IPS-18a (cell line): ENCODE results near the gene THAP2.

Source experiments
- H3K27ac ChIP-seq: one replicate; pipeline ENCODE4 v1.5.1; 2013; ENCODE audit warnings: low read length
- H3K27me3 ChIP-seq: one replicate; pipeline ENCODE4 v1.6.1; 2013; ENCODE audit warnings: mild to moderate bottlenecking, low read length; ENCODE audit not compliant: control insufficient read depth, insufficient read depth
- H3K36me3 ChIP-seq: one replicate; pipeline ENCODE4 v1.6.1; 2013; ENCODE audit warnings: low read depth, low read length; ENCODE audit not compliant: control insufficient read depth
- H3K4me1 ChIP-seq: one replicate; pipeline ENCODE4 v1.6.1; 2013; ENCODE audit warnings: low read depth, low read length; ENCODE audit not compliant: control insufficient read depth
- H3K4me3 ChIP-seq: one replicate; pipeline ENCODE4 v1.5.1; 2013; ENCODE audit warnings: low read length
- H3K9ac ChIP-seq: one replicate; pipeline ENCODE4 v1.6.1; 2013; ENCODE audit warnings: mild to moderate bottlenecking, low read length, moderate library complexity
- H3K9me3 ChIP-seq: one replicate; pipeline ENCODE4 v1.6.1; 2013; ENCODE audit warnings: low read depth, low read length; ENCODE audit not compliant: control insufficient read depth

Gene THAP2

DNA sequence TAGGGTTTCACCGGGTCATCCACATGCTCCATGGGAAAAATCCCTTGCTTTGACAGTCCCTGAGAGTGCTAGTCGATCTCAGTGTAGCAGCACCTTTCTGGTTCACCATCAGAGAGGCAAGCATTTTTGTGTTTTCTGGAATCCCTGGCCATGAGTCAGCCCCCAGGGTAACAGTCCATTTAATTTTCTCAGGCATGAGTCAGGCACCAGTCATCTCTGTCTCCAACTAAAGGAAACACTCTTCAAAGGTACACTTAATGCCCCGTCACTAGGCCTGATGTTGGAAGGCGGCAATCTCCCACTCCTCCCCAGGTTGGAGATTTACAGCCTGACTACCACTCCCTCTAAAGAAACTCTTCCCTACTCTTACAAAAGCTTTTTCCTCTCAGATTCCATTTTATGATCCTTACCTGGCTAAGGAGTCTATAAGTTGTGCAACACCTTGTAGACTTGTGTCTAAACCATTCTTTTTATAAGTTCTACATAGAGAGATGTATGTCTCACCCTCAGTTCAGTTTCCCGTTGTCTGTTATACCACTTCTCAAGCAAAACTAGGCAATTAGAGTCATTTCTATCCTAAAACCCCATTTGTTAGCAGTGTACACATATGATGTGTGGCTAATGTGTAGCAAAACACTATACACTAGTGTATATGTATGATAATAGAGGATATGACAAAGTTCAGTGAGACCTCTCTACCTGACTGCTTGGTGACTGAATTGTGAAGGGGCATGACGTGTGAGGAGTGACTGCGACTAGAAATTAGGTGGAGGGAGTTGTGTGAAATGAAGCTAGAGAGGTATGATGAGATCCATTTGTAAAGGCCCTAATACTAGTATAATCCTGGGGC, 46.4 kb downstream of the THAP2 start:
- H3K27me3 ChIP-seq: no peaks in the 10 kb centered on the region
- no peak overlapping the region for H3K9ac ChIP-seq
- H3K36me3 ChIP-seq: no peaks in the 10 kb centered on the region
- H3K27ac ChIP-seq: no peak overlapping the region
- H3K4me1 ChIP-seq: peaks cover 4% of the 10 kb centered on the region
- no peak overlapping the region for H3K4me3 ChIP-seq
- H3K9me3 ChIP-seq: peaks cover 3% of the 10 kb centered on the region

DNA sequence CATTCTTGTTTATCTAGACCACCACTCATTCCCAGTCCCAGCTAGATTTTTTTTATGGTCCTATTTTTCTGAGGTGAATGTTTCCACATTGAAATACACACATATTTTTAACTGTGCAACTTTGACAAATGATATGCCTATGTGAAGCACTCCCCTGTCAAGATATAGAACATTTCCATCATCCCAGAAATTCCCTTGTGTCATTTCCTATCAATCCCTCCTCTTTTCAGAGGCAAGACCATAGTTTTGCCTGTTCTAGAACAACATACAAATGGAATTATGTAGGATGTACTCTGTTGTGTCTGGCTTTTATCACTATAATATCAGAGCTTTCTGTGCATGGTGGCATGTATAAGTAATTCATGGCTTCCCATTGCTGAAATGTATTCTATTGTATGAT, 54.5 kb downstream of the THAP2 start:
- Histone ChIP-seq H3K9ac (no peak overlapping the region), H3K4me1 (no peaks in the 10 kb centered on the region), H3K36me3 (no peaks in the 10 kb centered on the region), H3K27me3 (no peaks in the 10 kb centered on the region), H3K9me3 (no peaks in the 10 kb centered on the region), H3K4me3 (no peak overlapping the region), H3K27ac (no peak overlapping the region)

DNA sequence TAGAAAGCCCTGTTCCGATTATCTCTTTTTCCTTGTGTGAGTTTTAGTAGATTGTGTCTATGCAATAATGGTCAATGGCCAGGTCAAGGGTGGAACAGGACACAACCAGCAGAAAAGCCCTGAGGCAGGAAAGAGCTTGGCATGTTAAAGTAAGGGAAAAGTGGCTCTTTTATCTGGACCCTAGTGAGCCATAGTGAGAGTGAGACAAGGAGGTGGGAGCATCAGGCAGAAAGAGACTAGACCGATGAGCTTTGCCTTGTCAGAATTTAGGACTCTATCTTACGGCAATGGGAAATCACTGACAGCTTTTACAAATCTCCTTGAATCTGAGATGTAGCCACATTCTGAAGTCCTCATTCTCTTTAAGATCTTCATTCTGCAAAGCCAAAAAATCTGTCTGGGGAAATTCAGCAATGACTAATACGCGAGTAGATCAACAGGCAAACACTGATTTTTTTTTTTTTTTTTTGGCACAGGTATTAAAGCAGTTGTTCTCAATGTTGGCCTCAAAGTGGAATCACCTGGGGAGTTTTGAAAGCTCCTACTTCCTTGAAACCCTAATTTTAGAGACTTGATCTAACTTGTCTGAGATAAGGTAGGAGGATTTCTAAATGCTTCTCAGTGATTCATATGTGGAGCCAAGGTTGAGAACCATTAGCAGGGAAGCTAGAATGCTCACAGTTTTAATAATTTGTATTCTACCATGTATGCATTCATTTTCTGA, 55.7 kb downstream of the THAP2 start:
- no peaks in the 10 kb centered on the region for H3K36me3 ChIP-seq
- no peaks in the 10 kb centered on the region for H3K9me3 ChIP-seq
- no peak overlapping the region for H3K4me3 ChIP-seq
- no peaks in the 10 kb centered on the region for H3K4me1 ChIP-seq
- no peaks in the 10 kb centered on the region for H3K27me3 ChIP-seq
- no peak overlapping the region for H3K27ac ChIP-seq
- H3K9ac ChIP-seq: no peak overlapping the region

DNA sequence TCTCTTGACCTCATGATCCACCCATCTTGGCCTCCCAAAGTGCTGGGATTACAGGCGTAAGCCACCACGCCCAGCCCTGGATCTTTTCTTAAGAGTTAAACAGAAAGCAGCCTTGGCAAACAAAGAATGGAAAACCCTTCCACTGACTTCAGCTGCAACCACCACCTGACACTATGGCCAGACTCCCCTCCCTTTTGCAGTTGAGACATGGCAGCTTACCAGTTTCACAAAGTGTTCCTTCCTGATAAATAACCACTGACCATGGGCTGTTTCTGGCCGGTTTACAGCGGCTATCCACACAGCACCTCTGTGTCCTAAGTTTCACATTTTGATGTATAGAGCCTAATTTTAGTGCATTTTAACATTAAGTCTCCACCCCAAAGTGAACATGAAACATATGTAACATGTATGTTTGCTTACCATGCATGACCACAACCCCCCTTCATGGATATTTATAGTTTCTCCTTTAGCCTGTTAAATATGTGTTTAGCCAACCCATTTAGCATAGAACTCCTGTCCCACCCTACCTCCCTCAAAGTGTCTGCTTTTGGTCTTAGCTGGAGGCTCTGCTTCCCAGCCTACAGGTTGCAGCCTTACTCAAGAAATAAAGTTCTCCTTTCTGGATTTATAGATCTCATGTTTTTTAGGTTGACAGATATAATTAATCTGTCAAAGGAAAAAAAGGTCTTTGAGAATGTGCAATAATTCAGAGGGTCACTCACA, 57.8 kb downstream of the THAP2 start:
- H3K9ac ChIP-seq: no peak overlapping the region
- no peak overlapping the region for H3K27ac ChIP-seq
- H3K9me3 ChIP-seq: no peaks in the 10 kb centered on the region
- no peak overlapping the region for H3K4me3 ChIP-seq
- H3K27me3 ChIP-seq: no peaks in the 10 kb centered on the region
- no peaks in the 10 kb centered on the region for H3K4me1 ChIP-seq
- H3K36me3 ChIP-seq: no peaks in the 10 kb centered on the region

DNA sequence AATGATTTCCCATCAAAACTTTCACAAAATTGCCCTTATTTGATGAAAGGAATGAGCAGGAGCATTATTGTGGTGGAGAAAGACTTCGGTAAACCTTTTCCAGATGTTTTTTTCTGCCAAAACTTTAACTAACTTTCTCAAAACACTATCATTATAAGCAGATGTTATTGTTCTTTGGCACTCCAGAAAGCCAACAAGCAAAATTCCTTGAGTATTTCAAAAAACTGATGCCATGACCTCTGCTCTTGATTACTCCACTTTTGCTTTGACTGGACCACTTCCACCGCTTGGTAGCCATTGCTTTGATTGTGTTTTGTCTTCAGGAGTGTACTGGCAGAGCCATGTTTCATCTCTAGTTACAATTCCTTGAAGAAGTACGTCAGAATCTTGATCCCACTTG, 60.9 kb downstream of the THAP2 start:
- no peaks in the 10 kb centered on the region for H3K27me3 ChIP-seq
- H3K4me3 ChIP-seq: no peak overlapping the region
- no peak overlapping the region for H3K9ac ChIP-seq
- no peaks in the 10 kb centered on the region for H3K9me3 ChIP-seq
- no peaks in the 10 kb centered on the region for H3K4me1 ChIP-seq
- H3K36me3 ChIP-seq: no peaks in the 10 kb centered on the region
- H3K27ac ChIP-seq: no peak overlapping the region

DNA sequence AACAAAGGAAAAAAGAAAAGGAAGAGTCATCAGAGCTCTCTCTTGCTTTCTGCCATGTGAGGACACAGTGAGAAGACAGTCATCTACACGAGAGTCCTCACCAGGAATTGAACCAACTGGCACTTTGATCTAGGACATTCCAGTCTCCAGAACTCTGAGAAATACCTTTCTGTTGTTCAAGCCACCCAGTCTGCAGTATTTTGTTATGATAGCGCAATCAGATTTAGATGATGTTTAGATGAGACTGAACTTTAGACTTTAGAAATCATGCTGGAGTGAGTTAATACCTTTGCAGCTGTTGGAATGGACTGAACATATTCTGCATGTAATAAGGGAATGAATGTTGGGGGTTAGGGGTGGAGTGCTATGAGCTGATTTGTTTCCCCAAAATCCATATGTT, 62.4 kb downstream of the THAP2 start:
- H3K9me3 ChIP-seq: no peaks in the 10 kb centered on the region

DNA sequence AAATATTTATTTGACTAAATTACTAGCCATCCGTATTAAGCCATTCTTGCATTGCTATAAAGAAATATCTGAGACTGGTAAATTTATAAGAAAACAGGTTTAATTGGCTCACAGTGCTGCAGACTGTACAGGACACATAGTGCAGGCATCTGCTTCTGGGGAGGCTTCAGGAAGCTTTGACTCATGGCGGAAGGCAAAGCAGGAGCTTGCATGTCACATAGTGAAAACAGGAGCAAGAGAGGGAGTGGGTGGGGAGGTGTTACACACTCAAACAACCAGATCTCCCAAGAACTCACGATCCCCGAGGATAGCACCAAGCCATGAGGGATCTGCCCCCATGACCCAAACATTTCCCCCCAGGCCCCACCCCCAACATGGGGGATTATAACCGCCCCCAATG, 63.9 kb downstream of the THAP2 start:
- no peaks in the 10 kb centered on the region for H3K9me3 ChIP-seq
- no peak overlapping the region for H3K27ac ChIP-seq
- H3K9ac ChIP-seq: no peak overlapping the region
- no peaks in the 10 kb centered on the region for H3K27me3 ChIP-seq
- H3K4me3 ChIP-seq: no peak overlapping the region
- H3K4me1 ChIP-seq: peaks cover 5% of the 10 kb centered on the region
- no peaks in the 10 kb centered on the region for H3K36me3 ChIP-seq

More for the DNA sequence above, 62.4 kb downstream of the THAP2 start:
- H3K36me3 ChIP-seq: no peaks in the 10 kb centered on the region
- no peak overlapping the region for H3K4me3 ChIP-seq
- H3K27me3 ChIP-seq: no peaks in the 10 kb centered on the region
- no peak overlapping the region for H3K27ac ChIP-seq
- H3K4me1 ChIP-seq: no peaks in the 10 kb centered on the region
- no peak overlapping the region for H3K9ac ChIP-seq
